NT2/D1 (cell line): ENCODE measurements around the gene DDX27.

Source experiments
- DNase-seq: peaks from one replicate; pipeline ENCODE4 v3.0.0-alpha.2; 2011; ENCODE audit warnings: low read depth, low spot score
- H3K27me3 ChIP-seq: 2 replicates; pipeline ENCODE4 v1.6.0; 2011; ENCODE audit warnings: mild to moderate bottlenecking; ENCODE audit not compliant: insufficient read length, insufficient read depth
- H3K36me3 ChIP-seq: 2 replicates; pipeline ENCODE4 v1.6.1; 2011; ENCODE audit warnings: mild to moderate bottlenecking, low read length, mixed read lengths; ENCODE audit not compliant: insufficient read depth, insufficient read length
- H3K4me1 ChIP-seq: 2 replicates; pipeline ENCODE4 v1.5.1; 2011; ENCODE audit not compliant: insufficient read depth, insufficient read length
- H3K4me3 ChIP-seq: 2 replicates; pipeline ENCODE4 v1.5.1; 2011; ENCODE audit warnings: low read depth; ENCODE audit not compliant: insufficient read length
- H3K9ac ChIP-seq: 2 replicates; pipeline ENCODE4 v1.6.0; 2011; ENCODE audit warnings: low read depth; ENCODE audit not compliant: insufficient read length
- H3K9me3 ChIP-seq: 2 replicates; pipeline ENCODE4 v1.5.1; 2011; ENCODE audit warnings: mild to moderate bottlenecking, low read length; ENCODE audit not compliant: insufficient read depth
- SUZ12 ChIP-seq: IDR thresholded peaks from 2 replicates; pipeline ENCODE4 v1.6.1; 2011; ENCODE audit not compliant: insufficient read length, insufficient read depth; ENCODE audit errors: extremely low read depth
- YY1 ChIP-seq: IDR thresholded peaks from 2 replicates; pipeline ENCODE4 v1.6.1; 2011; ENCODE audit not compliant: insufficient read length, insufficient read depth
- ZNF274 ChIP-seq: IDR thresholded peaks from 2 replicates; pipeline ENCODE4 v1.6.1; 2011; ENCODE audit warnings: mild to moderate bottlenecking, low read depth, low read length

Gene DDX27

GRCh38 chr20:49288784-49289696, 69.8 kb downstream of the DDX27 start:
- Histone ChIP-seq H3K27me3 (no peaks in the 10 kb centered on the region), H3K9ac (no peak overlapping the region), H3K36me3 (peaks cover 87% of the 10 kb centered on the region), H3K4me3 (no peak overlapping the region), H3K4me1 (no peaks in the 10 kb centered on the region), H3K9me3 (peaks cover 89% of the 10 kb centered on the region)
- TF ChIP-seq SUZ12 (no peak), ZNF274 (no peak), YY1 (no peak)
- no peak for DNase-seq

- Histone ChIP-seq H3K4me1 (no peaks in the 10 kb centered on the region), H3K36me3 (peaks cover 82% of the 10 kb centered on the region), H3K27me3 (no peaks in the 10 kb centered on the region), H3K9me3 (peaks cover 82% of the 10 kb centered on the region), H3K4me3 (no peak overlapping the region), H3K9ac (no peak overlapping the region)
- no peak for DNase-seq
- no peak for TF ChIP-seq YY1
- no peak for TF ChIP-seq SUZ12
- TF ChIP-seq ZNF274: no peak
Measured at GRCh38 chr20:49290608-49291191, 71.5 kb downstream of the DDX27 start.

GRCh38 chr20:49291200-49291599, 72.0 kb downstream of the DDX27 start:
- H3K4me1 ChIP-seq: no peaks in the 10 kb centered on the region
- H3K27me3 ChIP-seq: no peaks in the 10 kb centered on the region
- H3K4me3 ChIP-seq: no peak overlapping the region
- no peak for TF ChIP-seq ZNF274
- H3K9me3 ChIP-seq: peaks cover 77% of the 10 kb centered on the region
- H3K9ac ChIP-seq: no peak overlapping the region
- no peak for DNase-seq
- H3K36me3 ChIP-seq: peaks cover 80% of the 10 kb centered on the region

- Histone ChIP-seq H3K36me3 (peaks cover 78% of the 10 kb centered on the region), H3K9ac (no peak overlapping the region), H3K27me3 (no peaks in the 10 kb centered on the region), H3K9me3 (peaks cover 69% of the 10 kb centered on the region), H3K4me1 (no peaks in the 10 kb centered on the region), H3K4me3 (no peak overlapping the region)
- no peak for TF ChIP-seq SUZ12
- no peak for TF ChIP-seq ZNF274
- no peak for TF ChIP-seq YY1
- DNase-seq: no peak
Measured at GRCh38 chr20:49292010-49292409, 72.8 kb downstream of the DDX27 start.

- H3K9me3 ChIP-seq: peaks cover 58% of the 10 kb centered on the region
- H3K27me3 ChIP-seq: no peaks in the 10 kb centered on the region
- no peak overlapping the region for H3K4me3 ChIP-seq
- no peak overlapping the region for H3K9ac ChIP-seq
- no peak for TF ChIP-seq YY1
- no peak for TF ChIP-seq SUZ12
- TF ChIP-seq ZNF274: no peak
- no peak for DNase-seq
- H3K36me3 ChIP-seq: peaks cover 77% of the 10 kb centered on the region
- H3K4me1 ChIP-seq: no peaks in the 10 kb centered on the region
Measured at GRCh38 chr20:49293122-49293521, 73.9 kb downstream of the DDX27 start.
